ENCODE results near the gene NUTF2.

- TF ChIP-seq POLR2AphosphoS5 (IDR thresholded peaks at IDR 0.05; ENCODE audit: borderline replicate concordance, low read depth, low read length) (no peak), EZH2 (IDR thresholded peaks at IDR 0.05) (no peak)
These were observed 39.5 kb upstream of the NUTF2 start for GRCh38 chr16:67807148-67807682.

Measured in SK-N-MC (cell line).